ENCODE data around the gene GPR146.
A peak's percentile ranks its signal among the peaks of the same experiment; 100 is the strongest.

The GPR146 gene

DNA sequence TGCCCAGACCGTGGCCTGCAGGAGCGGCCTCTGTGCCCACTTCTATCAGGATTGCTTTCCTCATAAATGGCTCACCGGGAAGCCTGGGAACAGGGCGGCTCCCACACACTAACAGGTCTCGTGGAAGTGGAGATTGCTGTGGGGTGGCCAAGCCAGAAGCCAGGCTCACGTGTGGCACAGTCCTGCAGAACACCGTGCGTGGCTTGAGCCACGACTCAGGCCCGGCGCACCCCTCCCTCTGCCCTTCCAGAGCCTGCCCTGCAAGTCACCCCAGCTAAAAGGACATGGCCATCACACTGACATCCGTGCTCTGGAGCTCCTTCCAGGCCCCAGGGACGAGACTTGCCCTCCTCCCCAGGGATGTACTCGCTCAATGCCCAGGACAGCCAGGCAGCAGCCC is 50.5 kb downstream of the GPR146 start (continued):
- TF ChIP-seq, protein P1, sequence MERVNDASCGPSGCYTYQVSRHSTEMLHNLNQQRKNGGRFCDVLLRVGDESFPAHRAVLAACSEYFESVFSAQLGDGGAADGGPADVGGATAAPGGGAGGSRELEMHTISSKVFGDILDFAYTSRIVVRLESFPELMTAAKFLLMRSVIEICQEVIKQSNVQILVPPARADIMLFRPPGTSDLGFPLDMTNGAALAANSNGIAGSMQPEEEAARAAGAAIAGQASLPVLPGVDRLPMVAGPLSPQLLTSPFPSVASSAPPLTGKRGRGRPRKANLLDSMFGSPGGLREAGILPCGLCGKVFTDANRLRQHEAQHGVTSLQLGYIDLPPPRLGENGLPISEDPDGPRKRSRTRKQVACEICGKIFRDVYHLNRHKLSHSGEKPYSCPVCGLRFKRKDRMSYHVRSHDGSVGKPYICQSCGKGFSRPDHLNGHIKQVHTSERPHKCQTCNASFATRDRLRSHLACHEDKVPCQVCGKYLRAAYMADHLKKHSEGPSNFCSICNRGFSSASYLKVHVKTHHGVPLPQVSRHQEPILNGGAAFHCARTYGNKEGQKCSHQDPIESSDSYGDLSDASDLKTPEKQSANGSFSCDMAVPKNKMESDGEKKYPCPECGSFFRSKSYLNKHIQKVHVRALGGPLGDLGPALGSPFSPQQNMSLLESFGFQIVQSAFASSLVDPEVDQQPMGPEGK (CRISPR knock-in tag; IDR thresholded peaks at IDR 0.05; ENCODE audit: borderline replicate concordance): no peak
- TF ChIP-seq ISL1 (CRISPR knock-in tag; IDR thresholded peaks at IDR 0.05) (no peak), TOX (CRISPR knock-in tag; IDR thresholded peaks at IDR 0.05; ENCODE audit: borderline replicate concordance) (no peak), PPARA (CRISPR knock-in tag; IDR thresholded peaks at IDR 0.05; ENCODE audit: borderline replicate concordance) (no peak), TCF4 (CRISPR knock-in tag; IDR thresholded peaks at IDR 0.05; ENCODE audit: borderline replicate concordance) (no peak), ARNTL (CRISPR knock-in tag; IDR thresholded peaks at IDR 0.05; ENCODE audit: borderline replicate concordance, low read depth) (no peak)
- TF ChIP-seq, protein P2, sequence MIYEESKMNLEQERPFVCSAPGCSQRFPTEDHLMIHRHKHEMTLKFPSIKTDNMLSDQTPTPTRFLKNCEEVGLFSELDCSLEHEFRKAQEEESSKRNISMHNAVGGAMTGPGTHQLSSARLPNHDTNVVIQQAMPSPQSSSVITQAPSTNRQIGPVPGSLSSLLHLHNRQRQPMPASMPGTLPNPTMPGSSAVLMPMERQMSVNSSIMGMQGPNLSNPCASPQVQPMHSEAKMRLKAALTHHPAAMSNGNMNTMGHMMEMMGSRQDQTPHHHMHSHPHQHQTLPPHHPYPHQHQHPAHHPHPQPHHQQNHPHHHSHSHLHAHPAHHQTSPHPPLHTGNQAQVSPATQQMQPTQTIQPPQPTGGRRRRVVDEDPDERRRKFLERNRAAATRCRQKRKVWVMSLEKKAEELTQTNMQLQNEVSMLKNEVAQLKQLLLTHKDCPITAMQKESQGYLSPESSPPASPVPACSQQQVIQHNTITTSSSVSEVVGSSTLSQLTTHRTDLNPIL (CRISPR knock-in tag; IDR thresholded peaks at IDR 0.05; ENCODE audit: low read depth): no peak

DNA sequence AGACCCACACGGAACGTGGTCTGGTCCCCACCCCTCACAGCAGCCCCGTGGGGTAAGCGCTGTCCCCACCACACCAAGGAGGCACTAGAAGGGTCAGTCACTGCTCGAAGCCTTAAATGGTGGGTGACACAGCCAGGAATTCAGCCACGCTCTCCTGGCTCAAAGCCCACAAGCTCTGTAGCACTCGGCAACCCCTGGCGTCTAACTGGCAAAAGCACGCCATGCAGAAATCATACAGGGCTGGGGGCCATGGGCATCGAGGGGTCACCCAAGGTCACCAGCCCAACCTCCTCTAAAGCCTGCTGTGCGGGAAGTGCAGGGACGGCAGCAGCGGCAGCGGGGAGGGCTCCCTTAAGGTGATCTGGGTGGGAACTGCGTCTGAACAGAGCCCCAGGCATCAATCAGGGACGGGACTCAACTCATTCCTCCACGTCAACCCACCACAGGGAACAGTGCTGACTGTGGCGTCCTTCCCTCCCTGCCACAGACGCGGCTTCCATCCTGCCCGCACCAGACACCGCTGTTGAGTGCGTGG is 51.3 kb downstream of the GPR146 start:
- no peak for TF ChIP-seq ZC3H10 (CRISPR knock-in tag; IDR thresholded peaks at IDR 0.05)
- TF ChIP-seq, protein P1 (CRISPR knock-in tag; IDR thresholded peaks at IDR 0.05; ENCODE audit: borderline replicate concordance): peak; percentile 27; the same call in 1 of the 2 replicates

DNA sequence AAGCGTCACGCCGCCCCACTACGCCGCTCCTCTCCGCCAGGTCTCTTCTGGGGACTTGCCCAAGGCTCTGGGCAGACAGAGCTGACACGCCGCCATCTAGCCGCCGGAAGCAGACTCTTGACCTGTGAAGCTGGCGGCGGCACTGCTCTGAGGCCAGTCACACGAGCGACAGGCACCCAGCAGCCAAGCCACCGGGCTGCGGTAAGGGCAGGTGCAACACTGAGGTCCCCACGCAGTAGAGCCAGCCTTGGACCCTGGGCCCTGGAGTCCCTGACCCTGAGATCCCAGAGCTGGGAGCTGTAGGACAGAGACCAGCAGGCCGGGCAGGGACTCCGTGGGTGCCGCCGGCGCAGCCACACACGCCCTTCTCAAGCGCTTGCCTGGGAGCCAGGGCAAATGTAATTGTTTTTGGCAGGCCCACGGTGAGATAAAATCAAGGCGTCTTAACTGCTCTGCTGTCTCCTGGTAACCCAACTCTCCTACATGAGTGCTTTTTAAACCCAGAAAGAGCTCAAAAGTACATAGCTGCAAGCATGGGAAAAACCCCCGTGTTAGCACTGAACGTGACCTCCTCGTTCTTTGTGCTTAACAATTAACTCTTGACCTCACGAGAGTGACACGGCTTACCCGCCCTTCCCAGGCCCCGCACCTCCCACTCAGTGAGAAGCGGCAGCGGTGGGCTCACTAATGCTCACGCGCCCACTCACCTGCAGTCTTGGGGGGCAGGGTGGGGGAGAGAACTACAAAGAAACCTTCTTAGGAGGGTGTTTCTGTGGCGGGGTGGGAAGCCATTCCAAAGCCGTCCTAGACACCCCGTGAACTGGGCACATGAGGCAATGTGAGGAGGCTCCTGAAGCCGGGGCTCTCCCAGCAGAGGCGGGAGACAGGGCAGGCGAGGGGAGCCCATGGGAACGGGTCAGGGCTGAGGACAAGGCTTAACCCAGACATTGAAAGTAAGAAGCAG is 52.1 kb downstream of the GPR146 start:
- peak; percentile 88 for ATAC-seq
- TF ChIP-seq ZNF565 (CRISPR knock-in tag; conservative IDR thresholded peaks at IDR 0.05; ENCODE audit: low read depth): no peak
- TF ChIP-seq, protein P3, sequence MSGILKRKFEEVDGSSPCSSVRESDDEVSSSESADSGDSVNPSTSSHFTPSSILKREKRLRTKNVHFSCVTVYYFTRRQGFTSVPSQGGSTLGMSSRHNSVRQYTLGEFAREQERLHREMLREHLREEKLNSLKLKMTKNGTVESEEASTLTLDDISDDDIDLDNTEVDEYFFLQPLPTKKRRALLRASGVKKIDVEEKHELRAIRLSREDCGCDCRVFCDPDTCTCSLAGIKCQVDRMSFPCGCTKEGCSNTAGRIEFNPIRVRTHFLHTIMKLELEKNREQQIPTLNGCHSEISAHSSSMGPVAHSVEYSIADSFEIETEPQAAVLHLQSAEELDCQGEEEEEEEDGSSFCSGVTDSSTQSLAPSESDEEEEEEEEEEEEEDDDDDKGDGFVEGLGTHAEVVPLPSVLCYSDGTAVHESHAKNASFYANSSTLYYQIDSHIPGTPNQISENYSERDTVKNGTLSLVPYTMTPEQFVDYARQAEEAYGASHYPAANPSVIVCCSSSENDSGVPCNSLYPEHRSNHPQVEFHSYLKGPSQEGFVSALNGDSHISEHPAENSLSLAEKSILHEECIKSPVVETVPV (CRISPR knock-in tag; IDR thresholded peaks at IDR 0.05): no peak
- no peak for TF ChIP-seq ZFP30 (CRISPR knock-in tag; IDR thresholded peaks at IDR 0.05)
- TF ChIP-seq ZNF8 (CRISPR knock-in tag; IDR thresholded peaks at IDR 0.05): no peak
- TF ChIP-seq PPARA (CRISPR knock-in tag; IDR thresholded peaks at IDR 0.05; ENCODE audit: borderline replicate concordance): no peak
- TF ChIP-seq RARB (CRISPR knock-in tag; IDR thresholded peaks at IDR 0.05): no peak
- TF ChIP-seq ZFP3 (CRISPR knock-in tag; IDR thresholded peaks at IDR 0.05): no peak
- TF ChIP-seq, protein P4, sequence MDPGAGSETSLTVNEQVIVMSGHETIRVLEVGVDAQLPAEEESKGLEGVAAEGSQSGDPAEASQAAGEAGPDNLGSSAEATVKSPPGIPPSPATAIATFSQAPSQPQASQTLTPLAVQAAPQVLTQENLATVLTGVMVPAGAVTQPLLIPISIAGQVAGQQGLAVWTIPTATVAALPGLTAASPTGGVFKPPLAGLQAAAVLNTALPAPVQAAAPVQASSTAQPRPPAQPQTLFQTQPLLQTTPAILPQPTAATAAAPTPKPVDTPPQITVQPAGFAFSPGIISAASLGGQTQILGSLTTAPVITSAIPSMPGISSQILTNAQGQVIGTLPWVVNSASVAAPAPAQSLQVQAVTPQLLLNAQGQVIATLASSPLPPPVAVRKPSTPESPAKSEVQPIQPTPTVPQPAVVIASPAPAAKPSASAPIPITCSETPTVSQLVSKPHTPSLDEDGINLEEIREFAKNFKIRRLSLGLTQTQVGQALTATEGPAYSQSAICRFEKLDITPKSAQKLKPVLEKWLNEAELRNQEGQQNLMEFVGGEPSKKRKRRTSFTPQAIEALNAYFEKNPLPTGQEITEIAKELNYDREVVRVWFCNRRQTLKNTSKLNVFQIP (CRISPR knock-in tag; IDR thresholded peaks at IDR 0.05; ENCODE audit: borderline replicate concordance, low read depth): no peak
- no peak for TF ChIP-seq TCF4 (CRISPR knock-in tag; IDR thresholded peaks at IDR 0.05; ENCODE audit: borderline replicate concordance)
- TF ChIP-seq, protein P5, sequence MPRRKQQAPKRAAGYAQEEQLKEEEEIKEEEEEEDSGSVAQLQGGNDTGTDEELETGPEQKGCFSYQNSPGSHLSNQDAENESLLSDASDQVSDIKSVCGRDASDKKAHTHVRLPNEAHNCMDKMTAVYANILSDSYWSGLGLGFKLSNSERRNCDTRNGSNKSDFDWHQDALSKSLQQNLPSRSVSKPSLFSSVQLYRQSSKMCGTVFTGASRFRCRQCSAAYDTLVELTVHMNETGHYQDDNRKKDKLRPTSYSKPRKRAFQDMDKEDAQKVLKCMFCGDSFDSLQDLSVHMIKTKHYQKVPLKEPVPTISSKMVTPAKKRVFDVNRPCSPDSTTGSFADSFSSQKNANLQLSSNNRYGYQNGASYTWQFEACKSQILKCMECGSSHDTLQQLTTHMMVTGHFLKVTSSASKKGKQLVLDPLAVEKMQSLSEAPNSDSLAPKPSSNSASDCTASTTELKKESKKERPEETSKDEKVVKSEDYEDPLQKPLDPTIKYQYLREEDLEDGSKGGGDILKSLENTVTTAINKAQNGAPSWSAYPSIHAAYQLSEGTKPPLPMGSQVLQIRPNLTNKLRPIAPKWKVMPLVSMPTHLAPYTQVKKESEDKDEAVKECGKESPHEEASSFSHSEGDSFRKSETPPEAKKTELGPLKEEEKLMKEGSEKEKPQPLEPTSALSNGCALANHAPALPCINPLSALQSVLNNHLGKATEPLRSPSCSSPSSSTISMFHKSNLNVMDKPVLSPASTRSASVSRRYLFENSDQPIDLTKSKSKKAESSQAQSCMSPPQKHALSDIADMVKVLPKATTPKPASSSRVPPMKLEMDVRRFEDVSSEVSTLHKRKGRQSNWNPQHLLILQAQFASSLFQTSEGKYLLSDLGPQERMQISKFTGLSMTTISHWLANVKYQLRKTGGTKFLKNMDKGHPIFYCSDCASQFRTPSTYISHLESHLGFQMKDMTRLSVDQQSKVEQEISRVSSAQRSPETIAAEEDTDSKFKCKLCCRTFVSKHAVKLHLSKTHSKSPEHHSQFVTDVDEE (CRISPR knock-in tag; IDR thresholded peaks at IDR 0.05): no peak
- TF ChIP-seq ZC3H10 (CRISPR knock-in tag; IDR thresholded peaks at IDR 0.05): no peak

More for the DNA sequence above, 51.3 kb downstream of the GPR146 start:
- peak; percentile 11; the same call in 2 of the 3 replicates for ATAC-seq
